Epithelial cell of esophagus (primary cell): ENCODE results near the gene OR2L8.

Experiments used
- DNase-seq: peaks from one replicate; pipeline ENCODE4 v3.0.0; 2010; ENCODE audit warnings: low read depth
- H3K4me3 ChIP-seq: 2 replicates; pipeline ENCODE4 v1.5.1; 2011; ENCODE audit warnings: mild to moderate bottlenecking, low read length, control low read depth
- TF ChIP-seq, protein P1 (sequence below): IDR thresholded peaks from 2 replicates; pipeline ENCODE4 v1.5.1; 2011; ENCODE audit warnings: low read depth, mild to moderate bottlenecking, low read length, control low read depth, inconsistent platforms; ENCODE audit not compliant: insufficient read depth; ENCODE audit errors: missing control alignments

OR2L8 gene, protein sequence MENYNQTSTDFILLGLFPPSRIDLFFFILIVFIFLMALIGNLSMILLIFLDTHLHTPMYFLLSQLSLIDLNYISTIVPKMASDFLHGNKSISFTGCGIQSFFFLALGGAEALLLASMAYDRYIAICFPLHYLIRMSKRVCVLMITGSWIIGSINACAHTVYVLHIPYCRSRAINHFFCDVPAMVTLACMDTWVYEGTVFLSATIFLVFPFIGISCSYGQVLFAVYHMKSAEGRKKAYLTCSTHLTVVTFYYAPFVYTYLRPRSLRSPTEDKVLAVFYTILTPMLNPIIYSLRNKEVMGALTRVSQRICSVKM

DNA sequence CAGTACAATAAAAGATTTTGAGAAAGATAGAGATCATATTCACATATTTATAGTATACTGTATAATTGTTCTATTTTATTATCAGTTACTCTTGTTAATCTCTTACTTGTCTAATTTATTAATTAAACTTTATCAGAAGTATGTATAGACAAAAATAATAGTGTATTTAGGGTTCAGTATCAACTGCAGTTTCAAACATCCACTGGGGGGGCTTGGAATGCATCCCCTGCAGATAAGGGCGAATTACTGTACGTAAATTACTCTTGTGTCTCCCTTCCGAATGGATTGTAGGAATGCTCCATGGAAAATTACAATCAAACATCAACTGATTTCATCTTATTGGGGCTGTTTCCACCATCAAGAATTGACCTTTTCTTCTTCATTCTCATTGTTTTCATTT, at the start of gene OR2L8:
Gene OR2L8, plus strand, starts transcription at position 301 of the 400 bp plus-strand sequence. Its CDS starts 0 bp downstream, at position 301.
- no peak within 1 kb of the TSS for H3K4me3 ChIP-seq
- no peak for DNase-seq
- TF ChIP-seq, protein P1, sequence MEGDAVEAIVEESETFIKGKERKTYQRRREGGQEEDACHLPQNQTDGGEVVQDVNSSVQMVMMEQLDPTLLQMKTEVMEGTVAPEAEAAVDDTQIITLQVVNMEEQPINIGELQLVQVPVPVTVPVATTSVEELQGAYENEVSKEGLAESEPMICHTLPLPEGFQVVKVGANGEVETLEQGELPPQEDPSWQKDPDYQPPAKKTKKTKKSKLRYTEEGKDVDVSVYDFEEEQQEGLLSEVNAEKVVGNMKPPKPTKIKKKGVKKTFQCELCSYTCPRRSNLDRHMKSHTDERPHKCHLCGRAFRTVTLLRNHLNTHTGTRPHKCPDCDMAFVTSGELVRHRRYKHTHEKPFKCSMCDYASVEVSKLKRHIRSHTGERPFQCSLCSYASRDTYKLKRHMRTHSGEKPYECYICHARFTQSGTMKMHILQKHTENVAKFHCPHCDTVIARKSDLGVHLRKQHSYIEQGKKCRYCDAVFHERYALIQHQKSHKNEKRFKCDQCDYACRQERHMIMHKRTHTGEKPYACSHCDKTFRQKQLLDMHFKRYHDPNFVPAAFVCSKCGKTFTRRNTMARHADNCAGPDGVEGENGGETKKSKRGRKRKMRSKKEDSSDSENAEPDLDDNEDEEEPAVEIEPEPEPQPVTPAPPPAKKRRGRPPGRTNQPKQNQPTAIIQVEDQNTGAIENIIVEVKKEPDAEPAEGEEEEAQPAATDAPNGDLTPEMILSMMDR: no peak

- H3K4me3 ChIP-seq: no peak overlapping the region
- no peak for DNase-seq
- TF ChIP-seq, protein P1: no peak
These were observed 44.5 kb upstream of the OR2L8 start for GRCh38 chr1:247904122-247904521.

DNA sequence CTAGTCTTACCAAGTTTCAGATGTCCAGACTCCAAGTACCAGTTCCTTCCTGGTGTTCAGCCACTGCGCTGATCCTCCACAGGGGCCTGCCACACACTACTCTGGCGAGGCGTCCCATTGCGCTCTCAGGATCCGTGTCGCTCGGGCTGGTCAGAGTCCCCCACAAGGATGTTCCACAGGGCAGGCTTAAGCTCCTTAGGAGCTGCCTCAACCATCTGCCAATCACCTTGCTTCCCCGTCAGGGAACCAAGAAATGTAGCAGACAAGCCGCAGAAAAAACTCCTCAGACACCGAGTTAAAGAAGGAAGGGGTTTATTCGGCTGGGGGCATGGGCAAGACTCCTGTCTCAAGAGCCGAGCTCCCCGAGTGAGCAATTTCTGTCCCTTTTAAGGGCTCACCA, 43.5 kb upstream of the OR2L8 start:
- TF ChIP-seq, protein P1: no peak
- no peak for DNase-seq
- H3K4me3 ChIP-seq: no peak overlapping the region

DNA sequence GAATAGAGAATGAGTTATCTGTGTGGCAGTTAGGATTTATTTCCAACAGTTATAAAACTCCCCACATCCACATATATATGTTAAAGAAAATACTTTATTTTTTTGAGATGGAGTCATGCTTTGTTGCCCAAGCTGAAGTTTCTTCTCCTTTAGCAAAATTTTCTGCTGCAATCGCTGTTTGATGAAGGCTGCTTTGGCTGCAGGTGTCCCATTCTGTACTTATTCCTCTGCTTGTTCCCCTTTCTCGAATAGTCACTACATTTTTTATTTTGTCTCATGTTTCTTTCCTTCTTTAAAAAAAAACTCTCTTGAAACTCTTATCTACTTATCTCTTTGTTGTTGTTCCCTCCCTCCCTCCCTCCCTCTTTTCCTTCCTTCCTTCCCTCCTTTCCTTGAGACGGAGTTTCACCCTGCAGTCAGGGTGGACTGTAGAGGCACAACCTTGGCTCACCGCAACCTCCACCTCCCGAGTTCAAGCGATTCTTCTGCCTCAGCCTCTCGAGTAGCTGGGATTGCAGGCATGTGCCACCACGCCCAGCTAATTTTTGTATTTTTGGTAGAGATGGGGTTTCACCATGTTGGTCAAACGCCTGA, 42.7 kb upstream of the OR2L8 start:
- no peak for DNase-seq
- TF ChIP-seq, protein P1: no peak
- H3K4me3 ChIP-seq: no peak overlapping the region

DNA sequence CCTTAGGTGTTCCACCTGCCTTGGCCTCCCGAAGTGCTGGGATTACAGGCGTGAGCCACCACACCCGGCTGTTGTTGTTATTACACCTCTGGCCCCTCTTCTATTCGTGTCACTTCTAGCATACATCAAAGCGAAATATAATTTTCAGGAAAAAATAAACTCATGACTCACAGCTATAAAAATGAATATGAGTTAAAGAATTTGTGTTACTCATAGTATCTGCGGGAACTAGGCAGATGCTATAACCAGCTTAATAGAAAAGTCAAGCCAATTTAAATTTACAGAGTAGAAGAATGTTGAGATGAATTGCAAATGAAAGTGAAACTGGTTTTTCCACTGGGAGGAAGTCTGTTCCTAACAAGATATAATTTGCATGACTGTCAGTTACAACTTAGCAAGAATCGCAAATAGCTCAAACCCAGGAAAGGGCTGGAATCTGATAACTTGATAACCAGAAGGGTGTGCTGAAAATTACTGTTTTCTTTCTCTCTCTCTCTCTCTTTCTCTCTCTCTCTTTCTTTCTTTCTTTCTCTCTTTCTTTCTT, 42.1 kb upstream of the OR2L8 start:
- H3K4me3 ChIP-seq: no peak overlapping the region
- peak; percentile 46 for DNase-seq
- TF ChIP-seq, protein P1: no peak

- DNase-seq: no peak
- TF ChIP-seq, protein P1: no peak
- H3K4me3 ChIP-seq: no peak overlapping the region
These were observed 39.9 kb upstream of the OR2L8 start for GRCh38 chr1:247908766-247909165.

GRCh38 chr1:247913786-247914185, 34.9 kb upstream of the OR2L8 start:
- DNase-seq: no peak
- TF ChIP-seq, protein P1: no peak

More at GRCh38 chr1:247913786-247914185, 34.9 kb upstream of the OR2L8 start:
- H3K4me3 ChIP-seq: no peak overlapping the region
